GM12892 (cell line): Measurements from ENCODE around the gene FRMPD4.

Experiments
- POLR2A ChIP-seq: IDR thresholded peaks from 2 replicates; pipeline ENCODE4 v1.6.1; 2011; ENCODE audit warnings: low read depth, low read length, control low read depth
- POLR2AphosphoS5 ChIP-seq: IDR thresholded peaks from 2 replicates; pipeline ENCODE4 v1.6.1; 2011; ENCODE audit warnings: low read depth, low read length, control low read depth

DNA sequence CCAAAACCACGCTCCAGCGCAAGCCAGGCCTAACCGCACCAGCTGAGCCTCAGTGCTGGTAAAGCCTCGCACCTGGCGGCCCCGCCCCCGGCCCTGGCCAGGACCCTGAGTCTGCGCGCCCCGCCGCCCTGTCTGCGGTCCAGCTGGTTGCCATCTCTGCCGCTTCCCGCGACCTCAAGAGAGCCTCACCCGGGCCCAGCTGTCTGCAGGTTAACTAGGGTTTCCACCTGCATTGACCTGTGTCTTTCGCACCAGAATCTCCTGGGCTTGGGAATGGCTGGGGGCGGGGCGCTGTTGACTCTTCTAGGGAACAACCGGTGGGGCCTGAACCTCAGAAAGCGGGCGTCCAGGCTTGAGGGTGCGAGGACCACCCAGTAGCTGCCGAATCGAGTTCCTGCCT, 445.3 kb downstream of the FRMPD4 start:
- TF ChIP-seq POLR2AphosphoS5 (no peak), POLR2A (no peak)
